Mesenchymal stem cell (in vitro differentiated cells and primary cell): Measurements from ENCODE around the gene TSPAN3.
A peak's percentile ranks its signal among the peaks of the same experiment; 100 is the strongest.

Experiments used
- DNase-seq: peaks from one replicate; pipeline ENCODE4 v3.0.0-alpha.2; 2013
- H2AFZ ChIP-seq: one replicate; pipeline ENCODE4 v1.6.1; 2013; ENCODE audit warnings: low read depth, mild to moderate bottlenecking, control low read depth, inconsistent platforms, low read length, moderate library complexity
- H2AK5ac ChIP-seq: 2 replicates; pipeline ENCODE4 v1.6.1; 2013; ENCODE audit warnings: low read length, moderate library complexity, mild to moderate bottlenecking, inconsistent platforms; ENCODE audit not compliant: severe bottlenecking
- H2BK120ac ChIP-seq: one replicate; pipeline ENCODE4 v1.6.1; 2013; ENCODE audit warnings: low read depth, mild to moderate bottlenecking, inconsistent platforms, low read length, moderate library complexity
- H2BK12ac ChIP-seq, 2 experiments: one replicate each; pipeline ENCODE4 v1.6.1; 2013; ENCODE audit warnings: inconsistent platforms in 2 of 2, low read length in 2 of 2, mild to moderate bottlenecking in 2 of 2, moderate library complexity in 2 of 2, control low read depth in 1 of 2
- H2BK15ac ChIP-seq: one replicate; pipeline ENCODE4 v1.6.1; 2013; ENCODE audit warnings: mild to moderate bottlenecking, low read depth, inconsistent platforms; ENCODE audit not compliant: poor library complexity, severe bottlenecking
- H2BK5ac ChIP-seq: 2 replicates; pipeline ENCODE4 v1.6.1; 2013; ENCODE audit warnings: low read depth, mild to moderate bottlenecking, low read length, control low read depth, inconsistent platforms; ENCODE audit not compliant: poor library complexity, severe bottlenecking
- H3K14ac ChIP-seq, 2 experiments: one replicate each; pipeline ENCODE4 v1.6.1; 2013; ENCODE audit warnings: inconsistent platforms in 2 of 2, low read length in 2 of 2, control low read depth in 1 of 2, mild to moderate bottlenecking in 1 of 2, moderate library complexity in 1 of 2
- H3K18ac ChIP-seq, 2 experiments: one replicate each; pipeline ENCODE4 v1.6.1; 2013; ENCODE audit warnings: inconsistent platforms in 2 of 2, low read length in 2 of 2, control low read depth in 1 of 2, low read depth in 1 of 2, mild to moderate bottlenecking in 1 of 2
- H3K23ac ChIP-seq, 2 experiments: one replicate each; pipeline ENCODE4 v1.6.1; 2013; ENCODE audit warnings: inconsistent platforms in 2 of 2, low read length in 2 of 2, mild to moderate bottlenecking in 2 of 2, moderate library complexity in 2 of 2, control low read depth in 1 of 2
- H3K27ac ChIP-seq: 2 replicates; pipeline ENCODE4 v1.5.1; 2013; ENCODE audit warnings: mild to moderate bottlenecking, moderate library complexity, low read length, control low read depth, inconsistent platforms; ENCODE audit not compliant: poor library complexity, severe bottlenecking
- H3K27me3 ChIP-seq, 2 experiments: 2 replicates each; pipeline versions ENCODE4 v1.6.1 to v1.7.0; 2013; ENCODE audit warnings: low read length in 2 of 2, mild to moderate bottlenecking in 2 of 2, moderate library complexity in 2 of 2, control low read depth in 1 of 2, inconsistent platforms in 1 of 2; ENCODE audit not compliant: control insufficient read depth in 1 of 2, insufficient read depth in 1 of 2
- H3K36me3 ChIP-seq, 2 experiments: 2 replicates each; pipeline versions ENCODE4 v1.6.1 to v1.7.0; 2013; ENCODE audit warnings: low read length in 2 of 2, control low read depth in 1 of 2, inconsistent platforms in 1 of 2, low read depth in 1 of 2, mild to moderate bottlenecking in 1 of 2; ENCODE audit not compliant: insufficient read depth in 2 of 2, control insufficient read depth in 1 of 2
- H3K4ac ChIP-seq, 2 experiments: one replicate each; pipeline ENCODE4 v1.6.1; 2013; ENCODE audit warnings: inconsistent platforms in 2 of 2, low read length in 2 of 2, mild to moderate bottlenecking in 2 of 2, moderate library complexity in 2 of 2, control low read depth in 1 of 2, low read depth in 1 of 2
- H3K4me1 ChIP-seq: 2 replicates; pipeline ENCODE4 v1.6.1; 2013; ENCODE audit warnings: low read depth, low read length, control low read depth; ENCODE audit not compliant: control insufficient read depth, insufficient read depth
- H3K4me2 ChIP-seq: 2 replicates; pipeline ENCODE4 v1.6.1; 2013; ENCODE audit warnings: low read length, mild to moderate bottlenecking, inconsistent platforms; ENCODE audit not compliant: poor library complexity, severe bottlenecking
- H3K4me3 ChIP-seq, 2 experiments: 2 replicates each; pipeline versions ENCODE4 v1.5.1 to v1.7.0; 2013; ENCODE audit warnings: low read length in 2 of 2, mild to moderate bottlenecking in 2 of 2, control low read depth in 1 of 2, low read depth in 1 of 2; ENCODE audit not compliant: insufficient read depth in 1 of 2
- H3K79me1 ChIP-seq: replicated peaks from 2 replicates; pipeline ENCODE4 v1.6.1; 2013; ENCODE audit warnings: mild to moderate bottlenecking, control low read depth, low read length, inconsistent platforms; ENCODE audit not compliant: poor library complexity, severe bottlenecking
- H3K9ac ChIP-seq: 2 replicates; pipeline ENCODE4 v1.7.0; 2013; ENCODE audit warnings: mild to moderate bottlenecking, low read length, moderate library complexity
- H3K9me3 ChIP-seq: 2 replicates; pipeline ENCODE4 v1.7.0; 2013; ENCODE audit warnings: mild to moderate bottlenecking, low read length; ENCODE audit not compliant: control insufficient read depth
- H4K8ac ChIP-seq: one replicate; pipeline ENCODE4 v1.6.1; 2013; ENCODE audit warnings: inconsistent platforms, mild to moderate bottlenecking, low read length, moderate library complexity
- H4K91ac ChIP-seq: one replicate; pipeline ENCODE4 v1.6.1; 2013; ENCODE audit warnings: mild to moderate bottlenecking, low read length, inconsistent platforms
- WGBS: methylation state at CpG from one replicate; pipeline ENCODE4 v1.1.7; 2013; ENCODE audit warnings: mixed read lengths; 5-methylcytosine and 5-hydroxymethylcytosine counted together

The TSPAN3 gene

DNA sequence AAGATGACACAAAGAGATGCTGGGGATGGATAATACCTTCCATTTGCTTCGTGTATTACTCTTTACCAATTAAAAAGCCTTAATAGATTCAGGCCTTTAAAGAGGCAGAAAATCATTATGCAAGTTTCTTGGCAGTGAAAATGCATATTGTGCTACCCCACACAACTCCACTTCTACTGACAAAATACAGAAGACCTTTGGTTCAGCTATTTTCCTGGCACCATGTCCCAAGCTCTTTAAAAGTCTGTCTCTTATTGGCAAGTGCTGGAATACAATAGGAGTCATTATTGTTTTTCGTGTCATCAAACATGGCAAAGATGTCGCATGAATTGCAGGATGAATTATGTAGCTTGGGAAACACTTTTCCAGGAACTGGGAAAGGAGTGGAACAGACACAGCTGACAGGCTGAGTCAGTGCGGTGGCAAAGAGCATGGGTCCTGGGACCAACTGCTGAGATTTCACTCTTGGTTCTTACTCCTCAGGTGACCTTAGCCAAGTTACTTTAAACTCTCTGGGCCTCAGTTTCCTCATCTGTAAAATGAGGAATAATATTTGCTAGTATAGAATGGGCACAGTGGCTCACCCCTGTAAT lies 5.5 kb upstream of the TSPAN3 start:
- no peak overlapping the region for H3K4me2 ChIP-seq
- no peak overlapping the region for H3K27ac ChIP-seq
- H3K18ac ChIP-seq, result no peak overlapping the region
- peaks cover 0 to 4% of the 10 kb centered on the region in 2 experiments for H3K27me3 ChIP-seq
- H2AFZ ChIP-seq, result no peak overlapping the region
- no peak overlapping the region for H4K8ac ChIP-seq
- H3K4me1 ChIP-seq, result no peaks in the 10 kb centered on the region
- no peak overlapping the region for H4K91ac ChIP-seq
- H2BK120ac ChIP-seq, result no peak overlapping the region
- H3K9me3 ChIP-seq, result no peaks in the 10 kb centered on the region
- no peak overlapping the region for H3K4me3 ChIP-seq
- no peak overlapping the region for H3K9ac ChIP-seq
- WGBS, result 98% methylated on average over 4 of the region's 4 CpGs
- no peak overlapping the region for H2BK5ac ChIP-seq
- no peak for DNase-seq
- H3K36me3 ChIP-seq, result no peaks in the 10 kb centered on the region
- no peak overlapping the region for H2BK15ac ChIP-seq
- no peak overlapping the region for H2AK5ac ChIP-seq
- no peak overlapping the region for H3K23ac ChIP-seq
- H3K14ac ChIP-seq, result no peak overlapping the region
- no peak overlapping the region for H2BK12ac ChIP-seq
- H3K4ac ChIP-seq, result no peak overlapping the region
- no peaks in the 10 kb centered on the region for H3K79me1 ChIP-seq

DNA sequence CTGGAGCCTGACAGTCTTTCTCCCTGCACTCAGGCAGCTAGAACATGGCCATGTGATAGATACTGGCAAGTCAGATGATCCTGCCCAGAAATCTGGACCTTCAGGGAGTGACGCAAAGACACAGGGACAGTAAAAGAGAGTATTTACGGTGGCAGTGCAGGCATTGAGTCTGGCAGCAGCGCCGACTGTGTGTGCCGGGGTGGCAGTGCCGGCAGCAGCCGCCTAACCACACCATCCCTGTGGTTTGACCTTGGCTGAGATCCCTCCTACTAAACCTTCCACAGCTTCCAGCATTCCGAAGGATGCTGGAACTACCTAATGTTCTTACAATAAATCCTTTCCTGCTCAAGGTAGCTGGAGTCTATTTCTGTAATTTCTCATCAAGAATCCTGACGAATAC lies 4.6 kb upstream of the TSPAN3 start:
- H3K4me1 ChIP-seq, result no peaks in the 10 kb centered on the region
- H3K4me2 ChIP-seq, result no peak overlapping the region
- H4K91ac ChIP-seq, result no peak overlapping the region
- no peak for DNase-seq
- no peak overlapping the region for H3K27ac ChIP-seq
- no peak overlapping the region for H3K23ac ChIP-seq
- no peaks in the 10 kb centered on the region for H3K79me1 ChIP-seq
- H2AFZ ChIP-seq, result no peak overlapping the region
- peaks cover 0 to 4% of the 10 kb centered on the region in 2 experiments for H3K27me3 ChIP-seq
- no peak overlapping the region for H2AK5ac ChIP-seq
- H2BK15ac ChIP-seq, result no peak overlapping the region
- no peak overlapping the region for H3K4me3 ChIP-seq
- 90% methylated on average over 8 of the region's 9 CpGs for WGBS
- H3K36me3 ChIP-seq, result no peaks in the 10 kb centered on the region
- H3K18ac ChIP-seq, result no peak overlapping the region
- no peak overlapping the region for H2BK12ac ChIP-seq
- no peak overlapping the region for H3K9ac ChIP-seq
- no peak overlapping the region for H2BK5ac ChIP-seq
- H3K9me3 ChIP-seq, result no peaks in the 10 kb centered on the region
- no peak overlapping the region for H3K4ac ChIP-seq
- H3K14ac ChIP-seq, result no peak overlapping the region
- H4K8ac ChIP-seq, result peak overlapping the region; percentile 47
- no peak overlapping the region for H2BK120ac ChIP-seq

DNA sequence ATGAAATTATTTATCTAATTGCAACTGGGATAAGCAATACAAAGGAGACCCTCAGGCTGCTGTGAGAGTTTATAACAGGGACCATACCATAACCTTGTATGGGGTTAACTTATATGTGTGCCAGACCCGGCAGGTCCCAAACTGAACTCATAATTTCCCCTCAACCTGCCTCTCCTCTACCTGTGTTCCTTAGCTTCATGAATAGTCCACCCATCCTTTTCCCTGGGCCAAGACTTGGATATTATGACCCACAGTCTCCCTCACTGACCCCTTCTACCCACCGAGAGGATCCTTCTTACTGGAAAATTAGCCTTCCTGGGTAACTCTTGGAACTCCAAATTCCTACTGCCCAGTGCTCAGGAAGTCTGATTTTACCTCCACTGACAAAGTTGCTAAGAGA lies 3.4 kb upstream of the TSPAN3 start:
- Histone ChIP-seq H2BK120ac (no peak overlapping the region), H3K4me3 (no peak overlapping the region), H4K91ac (no peak overlapping the region), H3K14ac (no peak overlapping the region), H2BK12ac (no peak overlapping the region), H3K9ac (no peak overlapping the region), H3K79me1 (no peaks in the 10 kb centered on the region), H2BK15ac (no peak overlapping the region), H3K27me3 (peaks cover 0 to 4% of the 10 kb centered on the region in 2 experiments), H3K18ac (no peak overlapping the region), H3K27ac (no peak overlapping the region), H2BK5ac (no peak overlapping the region), H3K23ac (no peak overlapping the region), H4K8ac (no peak overlapping the region), H3K9me3 (no peaks in the 10 kb centered on the region), H3K36me3 (no peaks in the 10 kb centered on the region), H3K4me1 (peaks cover 2% of the 10 kb centered on the region), H2AFZ (no peak overlapping the region), H2AK5ac (no peak overlapping the region), H3K4ac (no peak overlapping the region), H3K4me2 (no peak overlapping the region)
- WGBS, result 92% methylated on average over 2 of the region's 2 CpGs
- DNase-seq, result no peak

DNA sequence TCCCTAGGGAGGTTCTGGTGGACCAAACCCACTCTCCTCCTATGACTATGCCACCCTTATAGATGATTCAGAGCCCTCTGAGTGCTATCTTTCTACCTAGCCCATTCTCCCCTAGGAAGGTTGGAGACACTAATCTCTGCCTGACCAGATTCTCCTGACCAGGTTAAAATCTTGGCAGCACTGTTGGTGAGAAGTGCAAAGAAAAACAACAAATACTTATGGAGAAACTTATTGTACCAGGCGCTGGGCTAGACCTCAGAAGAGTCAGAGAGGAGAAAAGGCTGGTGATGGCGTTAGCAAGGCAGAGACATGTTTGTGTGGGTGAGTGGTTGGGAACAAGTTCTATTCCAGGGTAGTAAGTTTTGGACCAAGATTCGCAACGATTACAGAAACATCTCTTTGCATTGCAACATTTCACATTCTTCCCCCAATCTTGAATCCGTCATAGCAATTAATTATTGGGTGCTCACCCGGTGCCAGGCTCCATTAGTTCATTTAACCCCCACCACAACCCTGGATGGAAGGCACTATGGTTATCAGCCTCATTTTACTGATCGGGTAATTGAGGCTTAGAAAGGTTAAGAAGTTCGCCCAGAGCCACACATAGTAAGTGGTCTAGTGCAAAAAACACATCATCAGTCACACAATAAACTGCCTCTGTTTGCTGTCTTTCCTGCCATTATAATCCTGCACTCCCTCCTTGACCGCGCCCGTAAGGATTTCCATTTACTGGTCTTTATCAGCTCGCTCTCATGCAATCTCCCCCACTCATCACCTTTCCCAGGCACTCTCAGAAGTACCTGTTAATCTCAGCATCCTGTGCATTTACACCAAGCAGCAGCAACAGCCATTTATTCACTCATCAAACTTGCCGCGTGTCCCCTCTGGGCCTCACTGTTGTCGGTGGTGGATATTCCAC lies 655 bp upstream of the TSPAN3 start:
- Histone ChIP-seq H3K79me1 (no peaks in the 10 kb centered on the region), H3K4me3 (peak overlapping the region in 1 of 2 experiments; percentile 87), H3K14ac (no peak overlapping the region), H2BK12ac (peak overlapping the region; percentile 45 to 76), H4K91ac (no peak overlapping the region), H3K4ac (no peak overlapping the region), H3K18ac (peak overlapping the region in 1 of 2 experiments; percentile 59), H3K9me3 (no peaks in the 10 kb centered on the region), H3K27me3 (peaks cover 0 to 4% of the 10 kb centered on the region in 2 experiments), H3K4me1 (peaks cover 2% of the 10 kb centered on the region), H3K9ac (peak overlapping the region; percentile 93), H2AK5ac (no peak overlapping the region), H2BK120ac (no peak overlapping the region), H2BK5ac (no peak overlapping the region), H4K8ac (peak overlapping the region; percentile 84), H3K36me3 (peaks cover 0 to 6% of the 10 kb centered on the region in 2 experiments), H3K4me2 (no peak overlapping the region), H3K27ac (no peak overlapping the region), H2AFZ (peak overlapping the region; percentile 55), H2BK15ac (no peak overlapping the region), H3K23ac (no peak overlapping the region)
- WGBS, result 92% methylated on average over 15 of the region's 15 CpGs
- DNase-seq, result no peak
